ENCODE results near the gene SDHB.

DNA sequence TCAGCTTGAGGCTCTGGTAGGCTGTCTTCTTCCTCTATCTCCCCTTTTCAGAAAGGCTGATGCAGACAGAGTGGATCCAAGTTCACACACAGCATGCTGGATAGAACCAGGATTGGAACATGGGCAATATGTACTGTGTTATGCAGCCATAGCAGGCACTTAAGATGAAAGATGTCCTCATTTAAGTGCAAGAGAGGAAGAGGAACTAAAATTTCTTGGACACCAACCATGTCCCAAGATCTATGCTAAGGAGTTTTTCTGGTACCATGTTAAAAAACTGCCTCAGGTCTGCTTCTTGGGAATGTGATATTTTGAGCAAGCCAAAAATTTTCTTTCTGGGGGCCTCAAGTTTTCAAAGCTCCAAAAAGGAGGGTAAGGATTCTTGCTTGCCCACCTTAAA, 1.2 kb downstream of the SDHB start:
- TF ChIP-seq POLR2A (IDR thresholded peaks at IDR 0.05), result no peak
- TF ChIP-seq, protein P1, sequence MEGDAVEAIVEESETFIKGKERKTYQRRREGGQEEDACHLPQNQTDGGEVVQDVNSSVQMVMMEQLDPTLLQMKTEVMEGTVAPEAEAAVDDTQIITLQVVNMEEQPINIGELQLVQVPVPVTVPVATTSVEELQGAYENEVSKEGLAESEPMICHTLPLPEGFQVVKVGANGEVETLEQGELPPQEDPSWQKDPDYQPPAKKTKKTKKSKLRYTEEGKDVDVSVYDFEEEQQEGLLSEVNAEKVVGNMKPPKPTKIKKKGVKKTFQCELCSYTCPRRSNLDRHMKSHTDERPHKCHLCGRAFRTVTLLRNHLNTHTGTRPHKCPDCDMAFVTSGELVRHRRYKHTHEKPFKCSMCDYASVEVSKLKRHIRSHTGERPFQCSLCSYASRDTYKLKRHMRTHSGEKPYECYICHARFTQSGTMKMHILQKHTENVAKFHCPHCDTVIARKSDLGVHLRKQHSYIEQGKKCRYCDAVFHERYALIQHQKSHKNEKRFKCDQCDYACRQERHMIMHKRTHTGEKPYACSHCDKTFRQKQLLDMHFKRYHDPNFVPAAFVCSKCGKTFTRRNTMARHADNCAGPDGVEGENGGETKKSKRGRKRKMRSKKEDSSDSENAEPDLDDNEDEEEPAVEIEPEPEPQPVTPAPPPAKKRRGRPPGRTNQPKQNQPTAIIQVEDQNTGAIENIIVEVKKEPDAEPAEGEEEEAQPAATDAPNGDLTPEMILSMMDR (IDR thresholded peaks at IDR 0.05), result no peak

All from adrenal gland (tissue), 5 donors.